Kidney glomerular epithelial cell (primary cell): ENCODE measurements around the gene ATP1B4.
"Not testable (repeated sequence)": the region's sequence is repeated elsewhere in the genome, so short reads cannot be mapped to it uniquely, and the experiment has no call there.

ENCODE experiments used
- DNase-seq: peaks from one replicate; lab custom pipeline; 2025; lab: John Stamatoyannopoulos, UW

ATP1B4 gene

GRCh38 chrX:120361764-120362305, at the start of gene ATP1B4:
Gene ATP1B4, plus strand, starts transcription at chrX:120362089. Its CDS starts 80 bp downstream, at chrX:120362169.
- no peak for DNase-seq

DNA sequence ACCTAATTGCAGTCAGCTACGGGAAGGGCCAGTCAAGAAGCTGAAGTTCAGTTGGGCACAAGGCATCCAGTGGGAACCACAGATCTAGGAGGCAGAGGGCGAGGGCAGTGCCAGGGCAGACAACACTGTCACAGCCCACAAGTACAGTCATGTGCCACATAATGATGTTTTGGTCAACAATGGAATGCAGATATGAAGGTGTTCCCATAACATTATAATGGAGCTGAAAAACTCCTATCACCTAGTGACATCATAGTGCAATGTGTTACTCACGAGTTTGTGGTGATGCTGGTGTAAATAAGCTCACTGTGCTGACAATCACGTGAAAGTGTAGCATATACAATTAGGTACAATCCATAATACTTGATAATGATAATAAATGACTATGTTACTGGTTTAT, 46.1 kb upstream of the ATP1B4 start:
- no peak for DNase-seq

GRCh38 chrX:120316587-120317283, 45.2 kb upstream of the ATP1B4 start:
- DNase-seq: peak; percentile 20

DNA sequence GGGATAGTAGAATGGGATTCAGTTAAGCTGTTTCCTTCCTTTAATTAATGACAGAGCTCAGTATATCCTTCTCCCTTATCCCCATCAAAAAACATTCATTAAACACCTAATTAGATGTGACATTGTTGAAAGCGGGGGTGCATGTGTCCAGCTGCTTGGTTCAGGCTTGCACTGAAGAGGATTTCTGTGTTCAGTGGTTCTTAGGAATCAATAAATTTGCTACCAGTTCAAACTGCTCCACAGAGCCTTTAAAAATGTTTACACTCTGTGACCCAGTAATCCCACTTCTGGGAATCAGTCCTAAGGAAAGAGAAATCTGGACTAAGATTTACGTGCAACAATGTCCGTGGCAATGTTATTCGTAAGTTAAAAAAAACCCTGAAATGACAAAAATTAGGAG, 43.5 kb upstream of the ATP1B4 start:
- DNase-seq: no peak

DNA sequence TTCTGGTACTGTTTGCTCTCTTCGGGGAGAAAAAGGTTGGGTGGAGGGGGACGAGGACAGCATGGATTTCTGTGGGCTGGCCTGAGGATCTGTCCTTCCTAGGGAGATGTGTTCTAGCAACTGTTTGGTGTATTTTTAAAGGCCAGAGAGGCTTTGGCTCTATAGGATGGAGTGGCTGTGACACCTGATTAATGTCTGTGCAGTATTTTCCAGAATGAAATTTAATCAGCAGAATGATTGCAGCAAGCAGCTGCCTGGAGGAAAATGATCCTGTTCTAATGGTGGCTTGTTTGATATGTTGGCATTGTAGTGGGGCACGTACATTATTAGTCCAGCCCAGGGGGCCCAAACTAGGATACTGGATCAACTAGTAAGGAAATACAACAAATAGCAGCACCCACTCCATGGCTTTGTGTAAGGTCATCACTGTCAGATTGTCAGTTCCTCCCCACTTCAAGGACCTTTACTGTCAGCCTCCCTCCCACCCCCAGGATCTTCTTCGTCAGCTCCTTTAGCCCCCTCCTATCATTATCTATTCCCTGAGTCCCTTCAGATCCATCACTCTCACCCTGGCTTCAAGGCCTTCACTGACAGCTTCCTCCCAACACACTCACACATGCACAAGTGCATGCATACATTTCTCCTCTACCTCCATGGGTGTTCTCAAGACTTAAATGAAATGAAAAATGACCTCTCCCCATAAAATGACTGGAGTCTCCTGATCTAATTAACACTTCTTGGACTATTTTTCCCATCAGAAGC, 40.2 kb upstream of the ATP1B4 start:
- DNase-seq: no peak

DNA sequence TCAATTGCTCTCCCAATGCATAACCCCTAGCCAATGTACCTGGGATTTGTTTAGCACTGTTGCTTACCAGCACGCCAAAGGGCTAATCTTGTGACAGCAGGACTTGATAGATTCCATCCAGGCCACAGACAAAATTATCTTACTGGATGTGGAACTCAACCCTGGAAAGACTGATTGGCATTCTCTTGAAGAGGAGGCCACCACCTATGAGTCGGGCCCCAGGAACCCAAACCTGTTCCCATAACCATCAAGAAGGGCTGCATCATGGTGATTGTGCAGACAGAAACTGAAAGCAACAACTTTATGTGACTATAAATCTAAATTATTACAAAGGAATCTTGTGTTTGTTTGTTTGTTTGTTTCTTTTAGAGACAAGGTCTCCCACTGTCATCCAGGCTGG, 30.8 kb upstream of the ATP1B4 start:
- no peak for DNase-seq

GRCh38 chrX:120332394-120332793, 29.5 kb upstream of the ATP1B4 start:
- DNase-seq: no peak

- DNase-seq: no peak
These were observed 27.7 kb upstream of the ATP1B4 start for GRCh38 chrX:120334151-120334550.

DNA sequence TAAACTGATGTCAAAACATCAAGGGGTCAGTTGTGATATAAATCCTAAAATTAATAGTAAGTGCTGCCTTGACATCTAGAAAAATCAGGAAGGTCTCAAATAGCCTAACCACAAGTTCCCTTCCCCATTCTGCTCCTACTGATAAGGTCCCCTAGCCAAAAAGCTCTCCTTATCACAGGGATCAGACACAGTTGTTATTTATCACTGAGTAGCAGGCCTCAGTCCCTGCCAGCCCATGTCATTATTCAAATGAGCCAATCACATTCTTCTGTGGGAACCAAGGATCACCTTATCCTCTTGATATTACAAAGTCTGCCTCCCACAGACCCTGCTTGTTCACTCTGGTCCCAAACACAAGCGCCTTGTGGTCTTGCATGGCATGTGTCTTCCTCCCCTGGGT, 27.3 kb upstream of the ATP1B4 start:
- no peak for DNase-seq

GRCh38 chrX:120335289-120335688, 26.6 kb upstream of the ATP1B4 start:
- DNase-seq: no peak

- DNase-seq: no peak
These were observed 25.0 kb upstream of the ATP1B4 start for GRCh38 chrX:120336899-120337298.

DNA sequence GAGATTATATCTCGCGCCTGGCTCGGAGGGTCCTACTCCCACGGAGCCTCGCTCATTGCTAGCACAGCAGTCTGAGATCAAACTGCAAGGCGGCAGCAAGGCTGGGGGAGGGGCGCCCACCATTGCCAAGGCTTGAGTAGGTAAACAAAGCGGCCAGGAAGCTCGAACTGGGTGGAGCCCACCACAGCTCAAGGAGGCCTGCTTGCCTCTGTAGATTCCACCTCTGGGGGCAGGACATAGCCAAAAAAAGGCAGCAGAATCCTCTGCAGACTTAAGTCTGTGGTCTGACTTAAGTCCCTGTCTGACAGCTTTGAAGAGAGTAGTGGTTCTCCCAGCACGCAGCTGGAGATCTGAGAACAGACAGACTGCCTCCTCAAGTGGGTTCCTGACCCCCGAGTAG, 17.3 kb upstream of the ATP1B4 start:
- DNase-seq: not testable (repeated sequence)

DNA sequence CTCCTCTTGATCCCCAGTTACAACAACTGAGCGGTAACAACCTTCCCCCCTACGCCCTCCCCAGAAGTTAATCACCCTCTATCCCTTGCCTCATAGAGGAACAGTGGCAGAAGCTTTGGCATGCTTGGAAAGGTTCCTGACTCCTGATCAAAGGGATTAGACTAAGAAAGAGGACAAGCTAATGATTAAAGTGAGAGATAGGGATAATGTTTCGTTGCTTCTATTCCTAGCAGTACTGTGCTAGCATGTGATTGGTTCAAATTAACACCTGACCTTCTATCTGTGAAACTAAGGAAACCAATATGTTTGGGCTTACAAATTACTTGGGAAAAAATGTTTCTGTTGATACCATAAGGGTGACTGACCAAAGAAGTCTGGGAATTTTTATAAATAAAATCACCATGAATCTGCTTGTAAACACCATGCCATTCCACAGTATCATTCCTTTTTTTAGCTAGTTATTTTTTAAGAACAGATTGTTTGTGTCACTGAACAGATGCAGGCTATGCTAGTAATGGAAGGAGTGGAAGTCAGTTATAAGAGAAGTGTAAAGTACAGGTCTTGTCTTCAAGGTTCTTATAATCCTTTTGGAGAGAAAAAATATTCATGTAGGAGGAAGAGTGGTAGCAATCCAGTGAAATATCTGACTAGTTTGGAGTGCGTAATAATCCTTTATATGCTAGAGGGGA, 11.3 kb upstream of the ATP1B4 start:
- DNase-seq: no peak

DNA sequence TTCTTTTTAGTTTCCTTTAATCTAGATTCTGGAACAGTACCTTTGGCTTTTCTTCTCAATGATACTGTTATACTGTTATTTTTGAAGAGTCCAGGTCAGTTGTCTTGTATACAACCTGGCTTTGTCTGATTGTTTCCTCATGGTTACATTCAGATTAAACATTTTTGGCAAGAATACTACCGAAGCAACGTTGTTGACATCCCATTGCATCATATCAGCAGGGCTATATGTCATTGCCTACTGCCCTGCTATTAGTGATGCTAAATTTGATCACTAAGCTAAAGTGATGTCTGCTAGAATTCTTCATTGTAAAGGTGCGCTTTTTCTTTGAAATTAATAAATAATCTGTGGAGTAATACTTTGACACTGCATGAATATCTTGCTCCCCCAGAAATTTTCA, 5.8 kb upstream of the ATP1B4 start:
- DNase-seq: no peak

DNA sequence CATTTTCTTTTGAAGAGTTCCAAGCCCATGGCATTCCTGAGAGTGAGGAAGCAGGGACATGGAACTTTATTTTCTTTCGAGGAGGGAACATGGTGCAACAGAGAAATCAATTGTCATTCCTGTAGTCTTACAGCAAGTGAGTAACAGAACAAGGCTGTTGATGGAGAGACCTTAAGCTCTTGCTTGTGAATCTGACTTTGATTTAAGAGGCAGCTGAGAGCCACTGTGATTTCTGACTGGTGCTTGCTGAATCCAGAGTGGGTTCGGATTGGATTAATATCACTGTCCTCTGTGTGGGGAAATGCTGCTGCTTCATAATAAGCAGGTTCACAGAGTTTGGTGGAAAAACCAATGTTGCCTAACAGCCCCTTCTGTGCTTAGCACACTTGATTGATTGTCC, 4.7 kb upstream of the ATP1B4 start:
- no peak for DNase-seq

- DNase-seq: peak; percentile 66
These were observed 3.0 kb upstream of the ATP1B4 start for GRCh38 chrX:120358737-120359456.

DNA sequence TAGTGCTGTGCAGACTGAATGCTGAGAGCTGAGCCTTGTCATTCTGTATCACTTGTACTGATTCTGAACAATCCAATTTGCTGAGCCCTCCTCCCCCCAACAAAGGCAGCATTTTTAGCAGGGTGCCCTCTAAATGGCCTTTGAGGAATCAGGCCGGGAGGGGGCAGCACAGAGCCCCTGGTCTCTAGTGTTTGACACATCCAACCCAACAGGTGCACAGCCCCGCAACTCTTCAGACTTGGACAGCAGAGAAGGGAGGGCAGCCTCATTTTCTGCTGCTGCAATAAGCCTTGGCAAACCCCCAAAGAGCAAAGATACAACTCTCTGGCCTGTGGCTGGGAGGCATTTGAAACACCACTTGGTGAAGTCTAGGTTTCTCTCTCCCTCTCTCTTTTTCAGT, 3.4 kb downstream of the ATP1B4 start:
- DNase-seq: no peak

DNA sequence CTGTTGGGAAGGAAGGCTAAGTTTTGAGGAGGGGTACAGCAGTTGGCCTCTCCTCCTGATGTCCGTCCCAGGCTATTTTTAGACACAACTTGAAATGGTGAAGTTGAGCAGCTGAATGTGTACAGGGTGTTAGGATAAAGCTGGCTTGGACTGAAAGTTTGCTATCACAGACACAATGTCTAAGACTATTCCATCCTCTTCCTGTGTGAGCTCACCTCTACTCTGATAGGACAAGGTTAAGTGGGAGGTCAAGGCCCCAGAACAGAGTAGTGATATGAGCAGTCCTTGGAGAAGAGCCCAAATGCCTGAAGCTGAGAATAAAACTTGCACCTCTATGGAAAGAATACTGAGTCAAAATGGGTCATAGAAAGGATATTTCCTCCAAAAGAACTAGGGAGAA, 4.1 kb downstream of the ATP1B4 start:
- DNase-seq: no peak

DNA sequence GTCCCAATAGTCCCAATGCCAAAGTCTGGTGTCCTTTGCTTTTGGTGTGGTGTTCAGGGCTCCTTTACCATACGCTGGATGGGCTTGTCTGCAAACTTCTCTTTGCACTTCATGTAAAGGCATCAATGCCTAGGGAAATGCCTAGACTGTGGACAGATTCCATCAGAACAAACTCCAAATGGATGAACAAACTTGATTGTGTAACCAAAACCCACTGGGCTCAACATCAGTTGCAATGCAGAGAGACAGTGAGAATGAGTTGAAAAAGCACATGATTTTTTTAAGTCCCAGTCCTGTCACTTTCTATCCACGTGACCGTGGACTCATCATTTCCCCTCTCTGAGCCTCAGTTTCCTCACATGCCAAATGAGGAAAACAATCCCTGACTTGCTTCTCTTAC, 4.9 kb downstream of the ATP1B4 start:
- no peak for DNase-seq

GRCh38 chrX:120367402-120368109, 5.7 kb downstream of the ATP1B4 start:
- no peak for DNase-seq

GRCh38 chrX:120372667-120373370, 10.9 kb downstream of the ATP1B4 start:
- no peak for DNase-seq
